H1 (cell line): ENCODE measurements around the gene SCAMP4. TPM values are rescaled to one million over a fixed set of nuclear protein-coding genes. Genes with fewer than 3 reads are reported as not detected.

Experiments
- CTCF ChIA-PET: fragments of 300-600 bp; sonication (Branson Sonifier 250); formaldehyde crosslinking; loops from one replicate; lab custom pipeline; 2021; ENCODE audit not compliant: partially characterized antibody; lab: Charles Lee
- POLR2A ChIA-PET: fragments of 300-600 bp; sonication (Branson Sonifier 250); formaldehyde crosslinking; loops from one replicate; lab custom pipeline; 2021; ENCODE audit warnings: inconsistent platforms; ENCODE audit not compliant: partially characterized antibody; lab: Charles Lee
- DNase-seq, 2 experiments: peaks; one replicate each; pipeline versions ENCODE4 v3.0.0 to v3.0.0-alpha.2; 2010 to 2022; ENCODE audit warnings: low spot score in 2 of 2, low read depth in 1 of 2, mixed read lengths in 1 of 2
- FAIRE-seq: peaks from 2 replicates; lab custom pipeline; 2011; peaks lifted over from hg19 to GRCh38; lab: Jason Lieb, UNC
- H2AFZ ChIP-seq: 2 replicates; pipeline ENCODE4 v1.8.1; 2012; ENCODE audit warnings: low read length, inconsistent platforms
- H2AK5ac ChIP-seq: 2 replicates; pipeline ENCODE4 v1.6.1; 2013; ENCODE audit warnings: low read depth, low read length
- H2BK120ac ChIP-seq: replicated peaks from 2 replicates; pipeline ENCODE3; 2013; ENCODE audit warnings: low read depth, low read length, inconsistent platforms
- H2BK12ac ChIP-seq: 2 replicates; pipeline ENCODE4 v1.6.1; 2013; ENCODE audit warnings: low read depth, low read length
- H2BK15ac ChIP-seq: 2 replicates; pipeline ENCODE4 v1.6.1; 2013; ENCODE audit warnings: low read length
- H2BK20ac ChIP-seq: 2 replicates; pipeline ENCODE4 v1.6.1; 2013; ENCODE audit warnings: low read length
- H2BK5ac ChIP-seq: 2 replicates; pipeline ENCODE4 v1.6.1; 2013; ENCODE audit warnings: low read depth, low read length
- H3K14ac ChIP-seq: 2 replicates; pipeline ENCODE4 v1.6.1; 2013; ENCODE audit warnings: inconsistent platforms; ENCODE audit not compliant: insufficient read length
- H3K18ac ChIP-seq: 2 replicates; pipeline ENCODE4 v1.6.1; 2013; ENCODE audit warnings: low read length; ENCODE audit errors: extremely low read depth
- H3K23ac ChIP-seq: 2 replicates; pipeline ENCODE4 v1.6.1; 2013; ENCODE audit warnings: inconsistent platforms; ENCODE audit not compliant: insufficient read length
- H3K23me2 ChIP-seq: 2 replicates; pipeline ENCODE4 v1.6.1; 2013; ENCODE audit warnings: low read depth, low read length
- H3K27ac ChIP-seq: 2 replicates; pipeline ENCODE4 v1.6.1; 2011; ENCODE audit warnings: low read depth, low read length, inconsistent platforms
- H3K27me3 ChIP-seq, 4 experiments: replicated peaks in 1 of 4; 1 replicate in 1 of 4; 2 replicates in 3 of 4; pipeline versions ENCODE4 v1.6.1 to v1.8.1; 2011 to 2013; ENCODE audit warnings: low read length in 3 of 4, mild to moderate bottlenecking in 3 of 4, inconsistent platforms in 2 of 4, mixed read lengths in 2 of 4, moderate library complexity in 1 of 4; ENCODE audit not compliant: control insufficient read depth in 3 of 4, insufficient read depth in 3 of 4; ENCODE audit errors: extremely low read depth in 1 of 4
- H3K36me3 ChIP-seq, 4 experiments: 2 replicates each; pipeline versions ENCODE4 v1.6.1 to v1.8.1; 2011 to 2013; ENCODE audit warnings: mild to moderate bottlenecking in 4 of 4, low read length in 3 of 4, moderate library complexity in 2 of 4, control low read depth in 1 of 4, inconsistent platforms in 1 of 4; ENCODE audit not compliant: insufficient read depth in 4 of 4, control insufficient read depth in 2 of 4
- H3K4ac ChIP-seq: replicated peaks from 2 replicates; pipeline ENCODE3; 2013; ENCODE audit warnings: low read length, low read depth, mixed read lengths, inconsistent platforms; ENCODE audit not compliant: insufficient read length
- H3K4me1 ChIP-seq, 4 experiments: replicated peaks in 1 of 4; 1 replicate in 1 of 4; 2 replicates in 3 of 4; pipeline versions ENCODE4 v1.6.1 to v1.8.1; 2011 to 2013; ENCODE audit warnings: low read length in 3 of 4, inconsistent platforms in 2 of 4, mixed read lengths in 1 of 4; ENCODE audit not compliant: insufficient read depth in 4 of 4, control insufficient read depth in 3 of 4
- H3K4me2 ChIP-seq, 2 experiments: 2 replicates each; pipeline versions ENCODE4 v1.6.1 to v1.8.1; 2011 to 2013; ENCODE audit warnings: low read depth in 2 of 2, low read length in 2 of 2, control low read depth in 1 of 2, inconsistent platforms in 1 of 2, mild to moderate bottlenecking in 1 of 2; ENCODE audit not compliant: insufficient read depth in 1 of 2
- H3K4me3 ChIP-seq, 4 experiments: fragments of 200-600, 300-600 bp in 1 of 4; sonication (generic), shearing (Covaris generic), sonication (Bioruptor Twin) in 1 of 4; 2 replicates each; pipeline versions ENCODE4 v1.5.1 to v1.8.1; 2011 to 2016; ENCODE audit warnings: low read length in 4 of 4, low read depth in 3 of 4, control low read depth in 2 of 4, inconsistent platforms in 2 of 4, mild to moderate bottlenecking in 2 of 4, mixed read lengths in 1 of 4, moderate library complexity in 1 of 4; ENCODE audit not compliant: insufficient read depth in 2 of 4; ENCODE audit errors: extremely low read depth in 1 of 4
- H3K56ac ChIP-seq: replicated peaks from 2 replicates; pipeline ENCODE3; 2013; ENCODE audit warnings: low read depth, mild to moderate bottlenecking, mixed read lengths, low read length, inconsistent platforms; ENCODE audit not compliant: insufficient read length
- H3K79me1 ChIP-seq: 2 replicates; pipeline ENCODE4 v1.6.1; 2013; ENCODE audit warnings: low read depth, low read length, control low read depth
- H3K79me2 ChIP-seq, 2 experiments: 2 replicates each; pipeline versions ENCODE4 v1.6.1 to v1.8.1; 2012 to 2013; ENCODE audit warnings: low read length in 2 of 2, mild to moderate bottlenecking in 2 of 2, inconsistent platforms in 1 of 2; ENCODE audit not compliant: insufficient read depth in 2 of 2, control insufficient read depth in 1 of 2
- H3K9ac ChIP-seq, 4 experiments: replicated peaks in 1 of 4; 1 replicate in 1 of 4; 2 replicates in 3 of 4; pipeline versions ENCODE4 v1.6.1 to v1.8.1; 2011 to 2013; ENCODE audit warnings: low read depth in 3 of 4, low read length in 3 of 4, control low read depth in 2 of 4, mild to moderate bottlenecking in 2 of 4, moderate library complexity in 2 of 4, inconsistent platforms in 1 of 4; ENCODE audit errors: extremely low read depth in 1 of 4
- H3K9me3 ChIP-seq, 2 experiments: 2 replicates each; pipeline versions ENCODE4 v1.6.1 to v1.8.1; 2012 to 2013; ENCODE audit warnings: mild to moderate bottlenecking in 2 of 2, moderate library complexity in 2 of 2, control low read depth in 1 of 2, inconsistent platforms in 1 of 2, low read depth in 1 of 2, low read length in 1 of 2, mixed read lengths in 1 of 2; ENCODE audit not compliant: insufficient read depth in 2 of 2
- H4K20me1 ChIP-seq, 2 experiments: replicated peaks in 1 of 2; 2 replicates each; pipeline versions ENCODE3 to v1.8.1; 2011 to 2013; ENCODE audit warnings: inconsistent platforms in 2 of 2, low read length in 2 of 2, mild to moderate bottlenecking in 1 of 2; ENCODE audit not compliant: insufficient read depth in 2 of 2, control insufficient read depth in 1 of 2
- H4K5ac ChIP-seq: 2 replicates; pipeline ENCODE4 v1.6.1; 2013; ENCODE audit warnings: low read length, low read depth, mixed read lengths, inconsistent platforms; ENCODE audit not compliant: insufficient read length
- H4K8ac ChIP-seq: 2 replicates; pipeline ENCODE4 v1.8.0; 2013; ENCODE audit warnings: mild to moderate bottlenecking, moderate library complexity, low read length, inconsistent platforms; ENCODE audit not compliant: insufficient read depth; ENCODE audit errors: extremely low read depth
- H4K91ac ChIP-seq: replicated peaks from 2 replicates; pipeline ENCODE3; 2013; ENCODE audit warnings: low read length, mixed read lengths, inconsistent platforms; ENCODE audit not compliant: insufficient read length
- CTCF ChIP-seq, 3 experiments: IDR thresholded peaks; 1 replicate in 2 of 3; 2 replicates in 1 of 3; pipeline versions ENCODE4 v1.5.1 to v1.6.1; 2011; ENCODE audit warnings: low read length in 3 of 3, mild to moderate bottlenecking in 3 of 3, inconsistent platforms in 2 of 3, low read depth in 1 of 3, moderate library complexity in 1 of 3; ENCODE audit not compliant: insufficient read depth in 1 of 3; ENCODE audit errors: control extremely low read depth in 1 of 3
- EP300 ChIP-seq, 2 experiments: IDR thresholded peaks; 1 replicate in 1 of 2; 2 replicates in 1 of 2; pipeline ENCODE4 v1.6.1; 2011 to 2012; ENCODE audit warnings: low read depth in 2 of 2, low read length in 2 of 2, mild to moderate bottlenecking in 2 of 2, borderline replicate concordance in 1 of 2, inconsistent platforms in 1 of 2, moderate library complexity in 1 of 2
- HDAC2 ChIP-seq, 2 experiments: fragments of 300-600 bp in 1 of 2; sonication (generic) in 1 of 2; IDR thresholded peaks; 2 replicates each; pipeline ENCODE4 v1.6.1; 2011 to 2012; ENCODE audit warnings: low read depth in 2 of 2, low read length in 2 of 2, mild to moderate bottlenecking in 2 of 2, moderate library complexity in 2 of 2, borderline replicate concordance in 1 of 2, inconsistent platforms in 1 of 2
- PHF8 ChIP-seq: fragments of 200-600 bp; sonication (generic); conservative IDR thresholded peaks from 2 replicates; pipeline ENCODE4 v1.7.1; 2012; ENCODE audit warnings: low read depth, mild to moderate bottlenecking, inconsistent platforms, low read length, moderate library complexity
- TAF7 ChIP-seq: optimal IDR thresholded peaks from 2 replicates; pipeline ENCODE3; 2011; ENCODE audit warnings: low read depth, mild to moderate bottlenecking, inconsistent platforms, low read length, moderate library complexity, borderline replicate concordance
- YY1 ChIP-seq: IDR thresholded peaks from 2 replicates; pipeline ENCODE4 v1.6.1; 2011; ENCODE audit warnings: low read depth, mild to moderate bottlenecking, low read length
- WGBS, 2 experiments: shearing (Covaris generic) in 1 of 2; methylation state at CpG; one replicate each; pipeline versions ENCODE4 v1.1.6 to v1.1.7; 2013 to 2015; ENCODE audit warnings: low lambda C conversion rate in 2 of 2, mixed read lengths in 2 of 2, inconsistent platforms in 1 of 2, low coverage in 1 of 2, missing lambda C conversion rate in 1 of 2; ENCODE audit not compliant: insufficient replicate concordance in 2 of 2, insufficient coverage in 1 of 2, insufficient read length in 1 of 2; ENCODE audit errors: extremely low coverage in 1 of 2, missing lambda C conversion rate in 1 of 2; 5-methylcytosine and 5-hydroxymethylcytosine counted together
- polyA plus RNA-seq, 7 experiments: library from polyadenylated mRNA; depleted of rRNA in 3 of 7; stranded (reverse) in 5 of 7; unstranded in 2 of 7; fragments of >200 nt in 5 of 7; fragments of 200-250 nt in 2 of 7; gene quantifications; 1 replicate in 5 of 7; 2 replicates in 1 of 7; 4 replicates in 1 of 7; pipeline versions ENCODE4 v1.2.1 to v1.2.3, GENCODE V29; 2011 to 2013; ENCODE audit warnings: missing spikeins in 2 of 7, mixed read lengths in 2 of 7
- total RNA-seq: library from RNA; stranded (reverse); fragmentation: NEBNext Ultra II Directional; extraction: Animal tissue kit (Norgen Biotek cat#: 25700); gene quantifications from 2 replicates; pipeline ENCODE4 v1.2.1, GENCODE V29; 2021

The SCAMP4 gene
- total and polyA plus RNA-seq, 2 of the 8 experiments (the other 6 are each of a cell fraction or from before 2014, with no cell fraction given): 17.1 to 61.4 TPM

GRCh38 chr19:1920644-1921043, 15.4 kb downstream of the SCAMP4 start:
- Histone ChIP-seq H2BK12ac (no peak overlapping the region), H4K20me1 (peaks cover 3 to 6% of the 10 kb centered on the region in 2 experiments), H4K91ac (no peak overlapping the region), H3K56ac (no peak overlapping the region), H3K79me2 (no peaks in the 10 kb centered on the region), H2AFZ (no peak overlapping the region), H3K18ac (no peak overlapping the region), H2AK5ac (no peak overlapping the region), H3K27ac (no peak overlapping the region), H4K8ac (no peak overlapping the region; the same call in 1 of the 2 replicates), H3K9ac (no peak overlapping the region), H3K4me2 (no peak overlapping the region), H2BK15ac (no peak overlapping the region), H3K27me3 (no peaks in the 10 kb centered on the region), H3K23ac (no peak overlapping the region), H2BK120ac (no peak overlapping the region), H3K4me3 (no peak overlapping the region), H3K36me3 (peaks cover 12 to 50% (median 29%) of the 10 kb centered on the region in 4 experiments; a peak in 7 of 8 replicates), H2BK20ac (no peak overlapping the region), H3K79me1 (peaks cover 3% of the 10 kb centered on the region), H3K23me2 (no peaks in the 10 kb centered on the region), H3K9me3 (no peaks in the 10 kb centered on the region), H3K14ac (no peak overlapping the region), H3K4ac (no peak overlapping the region), H2BK5ac (no peak overlapping the region; the same call in 1 of the 2 replicates), H3K4me1 (peaks cover 0 to 3% (median 0%) of the 10 kb centered on the region in 4 experiments; a peak in 1 of 7 replicates), H4K5ac (no peak overlapping the region)
- FAIRE-seq (no peak), DNase-seq (no peak)
- WGBS, 2 experiments: 96% methylated on average over 18 of the region's 19 CpGs; no CpG with 5 or more reads in 1 of the 2 experiments
- POLR2A ChIA-PET: interaction anchor here (0.5 to 1.3 kb wide), 2 partner anchors 14 to 79 kb away, joined by 3 to 6 read pairs; no protein-coding TSS in a partner anchor
- TF ChIP-seq TAF7 (no peak), YY1 (no peak), PHF8 (no peak), EP300 (IDR thresholded peaks at IDR 0.05; ENCODE audit: borderline replicate concordance in 1 of 2, low read depth in 2 of 2, low read length in 2 of 2) (no peak), CTCF (IDR thresholded peaks at IDR 0.05; ENCODE audit: control extremely low read depth in 1 of 3, insufficient read depth in 1 of 3, low read depth in 1 of 3, low read length in 3 of 3) (no peak), HDAC2 (IDR thresholded peaks at IDR 0.05; ENCODE audit: borderline replicate concordance in 1 of 2, low read depth in 2 of 2, low read length in 2 of 2) (no peak)
- CTCF ChIA-PET: interaction anchor here (0.6 to 6.5 kb wide), 5 partner anchors 8 to 101 kb away, joined by 3 to 39 read pairs (median 3); no protein-coding TSS in a partner anchor
